BJ (cell line): ENCODE results near the gene STAT5B. TPM values are rescaled to one million over a fixed set of nuclear protein-coding genes. Genes with fewer than 3 reads are reported as not detected.
A peak's percentile ranks its signal among the peaks of the same experiment; 100 is the strongest.

Experiments
- CTCF ChIA-PET: fragments of 350-600 bp; formaldehyde crosslinking; extraction: SDS; loops from one replicate; lab custom pipeline; 2021; ENCODE audit warnings: antibody characterized with exemption, inconsistent platforms; lab: Yijun Ruan, JAX
- POLR2A ChIA-PET: fragments of 300-600 bp; sonication (Branson Sonifier 250); formaldehyde crosslinking; extraction: SDS; loops from one replicate; lab custom pipeline; 2021; ENCODE audit warnings: antibody characterized with exemption; lab: Charles Lee
- DNase-seq: peaks from one replicate; pipeline ENCODE4 v3.0.0-alpha.2; 2011; ENCODE audit warnings: low read depth
- H3K27me3 ChIP-seq: 2 replicates; pipeline ENCODE4 v1.6.0; 2011; ENCODE audit warnings: low read length; ENCODE audit not compliant: control insufficient read depth, insufficient read depth
- H3K36me3 ChIP-seq: 2 replicates; pipeline ENCODE4 v1.5.1; 2011; ENCODE audit warnings: low read length; ENCODE audit not compliant: control insufficient read depth, insufficient read depth
- H3K4me3 ChIP-seq: 2 replicates; pipeline ENCODE4 v1.5.1; 2011; ENCODE audit warnings: low read depth, mild to moderate bottlenecking, control low read depth, low read length
- CTCF ChIP-seq: IDR thresholded peaks from 2 replicates; pipeline ENCODE4 v1.5.1; 2011; ENCODE audit warnings: low read depth, mild to moderate bottlenecking, control low read depth, inconsistent platforms, low read length, moderate library complexity; ENCODE audit not compliant: insufficient read depth
- polyA plus RNA-seq: library from polyadenylated mRNA; depleted of rRNA; stranded (reverse); fragments of >200 nt; gene quantifications from 2 replicates; pipeline ENCODE4 v1.2.3, GENCODE V29; 2011

The STAT5B gene
- polyA plus RNA-seq, 1 experiment: 37.2 TPM

DNA sequence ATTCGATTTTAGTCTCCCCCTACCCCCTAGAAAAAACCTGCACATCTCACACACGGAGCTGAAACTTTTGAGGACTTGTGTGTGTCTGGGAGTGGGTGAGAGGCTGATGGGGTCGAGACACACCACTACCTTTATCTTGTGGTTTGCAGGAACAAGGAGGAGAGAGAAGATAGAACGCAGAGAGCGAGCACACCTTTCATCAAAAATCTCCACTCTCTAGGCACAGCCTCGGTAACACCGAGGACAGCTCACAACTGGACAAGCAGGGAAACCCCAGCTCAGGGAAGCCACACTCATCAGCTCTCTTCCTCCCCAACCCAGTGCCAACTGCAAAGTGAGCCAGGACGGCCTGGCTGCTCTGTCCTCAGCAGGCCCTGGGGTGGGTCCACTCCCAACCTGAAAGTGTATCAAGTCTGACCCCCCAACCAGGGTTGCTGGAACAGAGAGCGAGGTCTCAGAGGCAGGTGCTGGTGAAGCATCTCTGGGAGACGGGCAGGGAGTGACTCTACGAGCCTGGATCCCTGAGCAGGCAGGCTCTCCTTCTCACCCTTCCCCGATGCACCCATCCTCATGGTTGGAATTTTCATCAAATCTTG lies 76.7 kb downstream of the STAT5B start:
- Histone ChIP-seq H3K27me3 (no peaks in the 10 kb centered on the region), H3K36me3 (peaks cover 16% of the 10 kb centered on the region), H3K4me3 (no peak overlapping the region)
- ChIA-PET POLR2A (no interaction called here), CTCF (no interaction called here)
- TF ChIP-seq CTCF: no peak
- no peak for DNase-seq

GRCh38 chr17:42198897-42199296 lies 77.3 kb downstream of the STAT5B start:
- no peak overlapping the region for H3K4me3 ChIP-seq
- no peaks in the 10 kb centered on the region for H3K27me3 ChIP-seq
- TF ChIP-seq CTCF: no peak
- peaks cover 15% of the 10 kb centered on the region for H3K36me3 ChIP-seq
- ChIA-PET CTCF (no interaction called here), POLR2A (no interaction called here)
- no peak for DNase-seq

- H3K36me3 ChIP-seq: peaks cover 14% of the 10 kb centered on the region
- no peak overlapping the region for H3K4me3 ChIP-seq
- no peak for TF ChIP-seq CTCF
- no peak for DNase-seq
- H3K27me3 ChIP-seq: no peaks in the 10 kb centered on the region
- ChIA-PET POLR2A (no interaction called here), CTCF (no interaction called here)
Observed at GRCh38 chr17:42197564-42198156, 78.5 kb downstream of the STAT5B start.

- peak; percentile 28 for DNase-seq
- H3K36me3 ChIP-seq: peaks cover 2% of the 10 kb centered on the region; the same call in 1 of the 2 replicates
- TF ChIP-seq CTCF: no peak
- peak within 1 kb of the TSS; percentile 65 for H3K4me3 ChIP-seq
- POLR2A ChIA-PET: interaction anchor here (0.6 kb wide), 1 partner anchor 349 kb away, joined by 3 read pairs; no protein-coding TSS in a partner anchor
- H3K27me3 ChIP-seq: no peaks in the 10 kb centered on the region
- CTCF ChIA-PET: interaction anchor here (0.6 to 3.8 kb wide), 3 partner anchors 10 to 286 kb away, joined by 3 to 35 read pairs (median 7); partner anchors contain the start of gene HCRT
Observed at GRCh38 chr17:42193969-42194899, 82.0 kb downstream of the STAT5B start, which contains the start of gene GHDC. TSS of gene GHDC (minus strand) at chr17:42194494. CDS start at chr17:42193581, 913 bp downstream.
